CD4-positive, CD25-positive, alpha-beta regulatory T cell (primary cell): ENCODE data around the gene WDFY4. TPM values are rescaled to one million over a fixed set of nuclear protein-coding genes. Genes with fewer than 3 reads are reported as not detected.

ENCODE experiments used
- ATAC-seq, 2 donors: fragments of 150-1000 bp; cut with Tn5 transposase; one replicate each; pipeline ENCODE4 v1.10.0; 2021; ENCODE audit warnings: low read depth in 2 of 2, moderate number of reproducible peaks in 2 of 2, moderate library complexity in 1 of 2
- DNase-seq, 3 donors: peaks; one replicate each; pipeline versions ENCODE4 v3.0.0 to v3.0.0-alpha.2; 2012 to 2022; ENCODE audit warnings: mixed read lengths in 1 of 3
- H3K27ac ChIP-seq: one replicate; pipeline ENCODE4 v1.7.0; 2013; ENCODE audit warnings: mild to moderate bottlenecking, low read length; ENCODE audit not compliant: insufficient read depth, poor library complexity, severe bottlenecking
- H3K27me3 ChIP-seq: one replicate; pipeline ENCODE4 v1.7.0; 2013; ENCODE audit warnings: low read length; ENCODE audit not compliant: control insufficient read depth, insufficient read depth
- H3K36me3 ChIP-seq: one replicate; pipeline ENCODE4 v1.7.0; 2013; ENCODE audit warnings: mild to moderate bottlenecking, low read length, moderate library complexity; ENCODE audit not compliant: control insufficient read depth, insufficient read depth
- H3K4me1 ChIP-seq: 2 replicates; pipeline ENCODE4 v1.7.0; 2013; ENCODE audit warnings: mild to moderate bottlenecking, low read length; ENCODE audit not compliant: insufficient read depth, control insufficient read depth, poor library complexity, severe bottlenecking
- H3K4me3 ChIP-seq: one replicate; pipeline ENCODE4 v1.7.0; 2013; ENCODE audit warnings: low read depth, mild to moderate bottlenecking, low read length, moderate library complexity
- H3K9me3 ChIP-seq, 2 experiments: 1 replicate in 1 of 2; 2 replicates in 1 of 2; pipeline ENCODE4 v1.7.0; 2013; ENCODE audit warnings: low read length in 2 of 2, mild to moderate bottlenecking in 1 of 2, moderate library complexity in 1 of 2; ENCODE audit not compliant: control insufficient read depth in 2 of 2
- H3K27ac Mint-ChIP-seq, 3 donors: one replicate each; pipeline ENCODE4 v1.8.0; 2020 to 2022; ENCODE audit warnings: mild to moderate bottlenecking in 3 of 3, mixed read lengths in 3 of 3, moderate library complexity in 2 of 3
- H3K27me3 Mint-ChIP-seq: one replicate; pipeline ENCODE4 v1.8.0; 2022; ENCODE audit warnings: mild to moderate bottlenecking, mixed read lengths
- H3K36me3 Mint-ChIP-seq: one replicate; pipeline ENCODE4 v1.8.0; 2020; ENCODE audit warnings: mixed read lengths
- H3K4me1 Mint-ChIP-seq, 4 donors: one replicate each; pipeline ENCODE4 v1.8.0; 2020 to 2022; ENCODE audit warnings: mixed read lengths in 4 of 4, mild to moderate bottlenecking in 1 of 4
- H3K4me3 Mint-ChIP-seq, 4 donors: one replicate each; pipeline ENCODE4 v1.8.0; 2020 to 2022; ENCODE audit warnings: mild to moderate bottlenecking in 4 of 4, mixed read lengths in 4 of 4, moderate library complexity in 3 of 4
- H3K9me3 Mint-ChIP-seq, 7 donors: one replicate each; pipeline ENCODE4 v1.8.0; 2020 to 2022; ENCODE audit warnings: mixed read lengths in 7 of 7, mild to moderate bottlenecking in 3 of 7, moderate library complexity in 2 of 7
- polyA plus RNA-seq, 4 donors: library from polyadenylated mRNA; unstranded; fragments of 300-500 nt; fragmentation: Illumina TruSeq; gene quantifications; one replicate each; pipeline ENCODE4 v1.2.3, GENCODE V29; 2021
- total RNA-seq: library from RNA; stranded (reverse); gene quantifications from one replicate; pipeline ENCODE4 v1.2.3, GENCODE V29; 2022

The WDFY4 gene
- total and polyA plus RNA-seq, 5 donors from 2014 or later: 0.15 to 0.57 (median 0.34) TPM

DNA sequence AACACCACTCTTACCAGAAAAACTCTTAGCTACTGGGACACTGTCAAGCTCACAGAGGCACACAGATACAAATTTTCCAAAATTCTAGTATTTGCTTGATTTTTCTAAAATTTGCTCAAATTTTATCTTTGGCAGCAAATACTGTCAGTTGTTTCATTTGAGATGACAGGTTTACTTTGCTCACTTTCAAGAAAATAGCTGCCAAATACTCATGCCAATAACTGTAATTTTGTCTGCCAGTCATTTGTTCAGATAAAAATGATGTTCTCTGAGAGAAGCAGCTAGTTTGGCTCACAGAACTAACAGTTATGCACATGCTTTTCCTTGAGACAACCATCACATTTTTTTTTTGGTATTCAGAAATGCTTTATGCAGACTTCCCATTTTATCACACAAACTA is 172.2 kb downstream of the WDFY4 start:
- no peaks in the 10 kb centered on the region for H3K36me3 ChIP-seq
- H3K27ac Mint-ChIP-seq: no peak overlapping the region
- no peak overlapping the region for H3K27ac ChIP-seq
- no peaks in the 10 kb centered on the region for H3K36me3 Mint-ChIP-seq
- H3K27me3 Mint-ChIP-seq: no peaks in the 10 kb centered on the region
- peaks cover 0 to 2% (median 0%) of the 10 kb centered on the region in 7 donors for H3K9me3 Mint-ChIP-seq
- H3K4me3 ChIP-seq: no peak overlapping the region
- H3K27me3 ChIP-seq: no peaks in the 10 kb centered on the region
- H3K4me1 Mint-ChIP-seq: peaks cover 0 to 3% (median 0%) of the 10 kb centered on the region in 4 donors
- no peaks in the 10 kb centered on the region for H3K9me3 ChIP-seq
- H3K4me1 ChIP-seq: no peaks in the 10 kb centered on the region
- H3K4me3 Mint-ChIP-seq: no peak overlapping the region
- DNase-seq: no peak
- ATAC-seq: no peak

DNA sequence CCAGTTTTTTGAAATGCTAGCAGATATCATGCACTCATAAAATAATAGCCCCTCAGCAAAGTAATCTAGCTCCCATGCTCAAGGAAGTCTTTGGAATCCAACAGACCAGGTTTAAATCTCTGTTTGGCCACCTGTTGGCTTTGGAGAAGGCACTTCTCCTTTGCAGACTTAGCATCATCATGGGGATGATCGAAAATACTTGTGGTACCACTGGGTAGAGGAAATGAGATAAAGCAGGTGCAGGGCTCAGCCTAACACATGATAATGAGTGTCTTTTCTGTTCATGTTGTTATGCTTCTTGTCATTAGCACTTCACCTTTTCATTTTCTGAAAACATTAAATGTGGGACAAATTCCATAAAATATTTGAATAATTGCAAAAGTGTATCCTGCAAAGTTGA is 187.6 kb downstream of the WDFY4 start:
- H3K27ac Mint-ChIP-seq: no peak overlapping the region
- no peak overlapping the region for H3K27ac ChIP-seq
- H3K36me3 ChIP-seq: no peaks in the 10 kb centered on the region
- H3K4me1 ChIP-seq: no peaks in the 10 kb centered on the region
- H3K9me3 Mint-ChIP-seq: peaks cover 0 to 4% (median 0%) of the 10 kb centered on the region in 7 donors
- no peaks in the 10 kb centered on the region for H3K36me3 Mint-ChIP-seq
- H3K4me3 ChIP-seq: no peak overlapping the region
- H3K27me3 ChIP-seq: no peaks in the 10 kb centered on the region
- H3K27me3 Mint-ChIP-seq: no peaks in the 10 kb centered on the region
- no peaks in the 10 kb centered on the region for H3K9me3 ChIP-seq
- no peak overlapping the region for H3K4me3 Mint-ChIP-seq
- ATAC-seq (no peak), DNase-seq (no peak)
- no peaks in the 10 kb centered on the region for H3K4me1 Mint-ChIP-seq

GRCh38 chr10:48878091-48878490 is 193.4 kb downstream of the WDFY4 start:
- Mint-ChIP-seq H3K27me3 (no peaks in the 10 kb centered on the region), H3K27ac (no peak overlapping the region), H3K9me3 (no peaks in the 10 kb centered on the region), H3K4me3 (no peak overlapping the region), H3K4me1 (no peaks in the 10 kb centered on the region), H3K36me3 (no peaks in the 10 kb centered on the region)
- no peak overlapping the region for H3K27ac ChIP-seq
- ATAC-seq (no peak), DNase-seq (no peak)
- H3K4me3 ChIP-seq: no peak overlapping the region
- H3K9me3 ChIP-seq: no peaks in the 10 kb centered on the region
- H3K27me3 ChIP-seq: no peaks in the 10 kb centered on the region
- H3K36me3 ChIP-seq: no peaks in the 10 kb centered on the region
- H3K4me1 ChIP-seq: no peaks in the 10 kb centered on the region

DNA sequence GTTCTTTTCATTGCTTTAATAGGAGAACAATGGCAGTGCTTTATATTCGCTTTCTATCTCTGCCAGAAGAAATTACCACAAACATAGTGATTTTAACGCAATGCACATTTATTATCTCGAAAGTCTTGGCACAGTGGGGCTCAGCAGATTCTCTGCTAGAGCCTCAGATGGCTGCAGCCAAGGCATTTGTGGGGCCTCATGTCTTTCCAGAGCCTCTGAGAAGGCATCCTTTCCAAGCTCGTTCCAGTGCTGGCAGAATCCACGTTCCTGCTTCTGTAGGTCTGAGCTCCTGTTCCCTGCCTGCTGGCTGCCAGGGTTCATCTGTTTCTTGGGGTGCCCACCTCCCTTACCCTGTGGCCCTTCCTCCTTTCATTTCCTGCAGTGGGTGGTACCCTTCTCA is 194.8 kb downstream of the WDFY4 start:
- Mint-ChIP-seq H3K4me1 (peaks cover 0 to 5% (median 0%) of the 10 kb centered on the region in 4 donors), H3K27ac (peak overlapping the region in 1 of 3 donors; percentile 14), H3K27me3 (no peaks in the 10 kb centered on the region), H3K9me3 (no peaks in the 10 kb centered on the region), H3K4me3 (no peak overlapping the region), H3K36me3 (no peaks in the 10 kb centered on the region)
- Histone ChIP-seq H3K27ac (no peak overlapping the region), H3K9me3 (no peaks in the 10 kb centered on the region), H3K36me3 (no peaks in the 10 kb centered on the region), H3K27me3 (no peaks in the 10 kb centered on the region), H3K4me3 (no peak overlapping the region), H3K4me1 (no peaks in the 10 kb centered on the region)
- DNase-seq: no peak
- ATAC-seq: no peak

- Mint-ChIP-seq H3K36me3 (no peaks in the 10 kb centered on the region), H3K9me3 (no peaks in the 10 kb centered on the region), H3K4me1 (peaks cover 0 to 5% (median 0%) of the 10 kb centered on the region in 4 donors), H3K4me3 (no peak overlapping the region), H3K27ac (no peak overlapping the region), H3K27me3 (no peaks in the 10 kb centered on the region)
- Histone ChIP-seq H3K27me3 (no peaks in the 10 kb centered on the region), H3K36me3 (no peaks in the 10 kb centered on the region), H3K27ac (no peak overlapping the region), H3K4me1 (no peaks in the 10 kb centered on the region), H3K4me3 (no peak overlapping the region), H3K9me3 (no peaks in the 10 kb centered on the region)
- ATAC-seq: no peak
- DNase-seq: no peak
Measured at GRCh38 chr10:48880016-48880705, 195.5 kb downstream of the WDFY4 start.

GRCh38 chr10:48881937-48882336 is 197.3 kb downstream of the WDFY4 start:
- DNase-seq (no peak), ATAC-seq (no peak)
- H3K27ac Mint-ChIP-seq: no peak overlapping the region
- peaks cover 0 to 5% (median 0%) of the 10 kb centered on the region in 4 donors for H3K4me1 Mint-ChIP-seq
- Histone ChIP-seq H3K27ac (no peak overlapping the region), H3K4me3 (no peak overlapping the region), H3K4me1 (no peaks in the 10 kb centered on the region), H3K27me3 (no peaks in the 10 kb centered on the region), H3K36me3 (no peaks in the 10 kb centered on the region), H3K9me3 (no peaks in the 10 kb centered on the region)
- no peaks in the 10 kb centered on the region for H3K9me3 Mint-ChIP-seq
- no peaks in the 10 kb centered on the region for H3K27me3 Mint-ChIP-seq
- no peak overlapping the region for H3K4me3 Mint-ChIP-seq
- no peaks in the 10 kb centered on the region for H3K36me3 Mint-ChIP-seq

GRCh38 chr10:48882881-48883280 is 198.2 kb downstream of the WDFY4 start:
- Mint-ChIP-seq H3K9me3 (no peaks in the 10 kb centered on the region), H3K27me3 (no peaks in the 10 kb centered on the region), H3K4me3 (no peak overlapping the region), H3K27ac (no peak overlapping the region), H3K4me1 (peaks cover 0 to 5% (median 0%) of the 10 kb centered on the region in 4 donors), H3K36me3 (no peaks in the 10 kb centered on the region)
- H3K9me3 ChIP-seq: no peaks in the 10 kb centered on the region
- no peaks in the 10 kb centered on the region for H3K27me3 ChIP-seq
- H3K4me1 ChIP-seq: no peaks in the 10 kb centered on the region
- ATAC-seq (no peak), DNase-seq (no peak)
- H3K36me3 ChIP-seq: no peaks in the 10 kb centered on the region
- no peak overlapping the region for H3K27ac ChIP-seq
- no peak overlapping the region for H3K4me3 ChIP-seq

DNA sequence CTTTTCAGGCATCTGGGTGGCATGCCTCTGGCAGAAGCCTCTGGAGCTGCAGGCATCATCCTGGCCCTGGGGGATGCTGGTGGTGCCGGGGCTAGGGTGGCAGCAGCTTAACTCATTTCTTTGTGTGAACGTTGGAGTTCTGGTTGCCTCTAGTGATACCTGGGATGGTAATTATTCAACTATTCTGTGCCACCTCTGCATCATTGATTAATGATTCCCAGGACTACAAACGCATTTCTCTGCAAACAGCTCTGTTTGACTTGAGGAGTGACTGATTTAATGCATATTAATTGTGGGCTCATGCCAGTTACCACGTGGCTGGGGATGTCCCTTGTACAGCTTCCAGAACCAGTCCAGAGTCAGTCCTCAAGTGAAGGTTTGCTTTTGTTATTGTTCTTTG is 199.0 kb downstream of the WDFY4 start:
- H3K4me3 Mint-ChIP-seq: no peak overlapping the region
- Histone ChIP-seq H3K4me1 (no peaks in the 10 kb centered on the region), H3K27ac (no peak overlapping the region), H3K9me3 (no peaks in the 10 kb centered on the region), H3K4me3 (no peak overlapping the region), H3K36me3 (no peaks in the 10 kb centered on the region), H3K27me3 (no peaks in the 10 kb centered on the region)
- no peaks in the 10 kb centered on the region for H3K27me3 Mint-ChIP-seq
- peaks cover 0 to 5% (median 0%) of the 10 kb centered on the region in 4 donors for H3K4me1 Mint-ChIP-seq
- H3K36me3 Mint-ChIP-seq: no peaks in the 10 kb centered on the region
- DNase-seq: no peak
- no peak overlapping the region for H3K27ac Mint-ChIP-seq
- no peaks in the 10 kb centered on the region for H3K9me3 Mint-ChIP-seq
- ATAC-seq: no peak
